ENCODE measurements around the gene RPS6KA4. TPM values are rescaled to one million over a fixed set of nuclear protein-coding genes. Genes with fewer than 3 reads are reported as not detected.
"Not testable (repeated sequence)": the region's sequence is repeated elsewhere in the genome, so short reads cannot be mapped to it uniquely, and the experiment has no call there.

RPS6KA4 gene
- total RNA-seq = 30.8 and 31.9 TPM in 2 replicates

DNA sequence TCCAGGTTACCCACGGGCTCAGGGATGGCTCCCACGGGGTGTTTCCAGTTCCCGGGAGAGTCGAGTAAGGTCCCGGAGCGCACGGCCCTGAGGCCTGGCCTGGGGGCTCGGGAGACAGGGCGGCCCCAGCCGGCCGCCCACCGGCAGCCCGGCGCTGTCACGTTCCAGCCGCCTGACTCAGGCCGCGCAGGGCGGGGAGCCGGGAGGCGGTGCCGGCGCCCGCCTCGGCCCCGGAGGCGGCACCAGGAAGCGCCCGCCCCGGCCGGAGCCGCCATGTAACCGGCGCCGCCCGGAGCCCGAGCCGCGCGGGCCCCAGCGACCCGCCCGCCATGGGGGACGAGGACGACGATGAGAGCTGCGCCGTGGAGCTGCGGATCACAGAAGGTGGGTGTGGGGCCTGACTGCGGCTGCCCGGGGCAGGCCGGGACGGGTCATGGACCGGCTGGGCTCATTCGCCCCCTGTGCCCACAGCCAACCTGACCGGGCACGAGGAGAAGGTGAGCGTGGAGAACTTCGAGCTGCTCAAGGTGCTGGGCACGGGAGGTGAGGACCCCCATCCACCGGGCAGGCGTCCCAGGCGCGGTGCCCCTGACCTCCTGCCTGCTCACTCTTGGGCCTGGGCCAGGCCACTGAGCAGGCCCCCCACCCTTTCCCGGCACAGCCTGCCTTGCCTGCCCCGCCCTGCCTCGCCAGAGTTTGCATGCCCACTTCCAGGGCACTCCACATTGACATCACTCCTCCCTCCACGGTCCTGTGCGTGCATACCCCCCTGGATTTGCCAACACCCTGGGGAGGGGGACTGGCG lies at the start of gene RPS6KA4:
Gene RPS6KA4, plus strand, starts transcription at position 256 of the 805 bp plus-strand sequence. Its CDS starts 74 bp downstream, at position 330.
- intact Hi-C loops (cut with micrococcal nuclease) = loop anchor here (1.0 to 5.0 kb wide), 4 partner anchors 17 to 653 kb away; partner anchors contain the start of genes ARL2 and PRDX5

DNA sequence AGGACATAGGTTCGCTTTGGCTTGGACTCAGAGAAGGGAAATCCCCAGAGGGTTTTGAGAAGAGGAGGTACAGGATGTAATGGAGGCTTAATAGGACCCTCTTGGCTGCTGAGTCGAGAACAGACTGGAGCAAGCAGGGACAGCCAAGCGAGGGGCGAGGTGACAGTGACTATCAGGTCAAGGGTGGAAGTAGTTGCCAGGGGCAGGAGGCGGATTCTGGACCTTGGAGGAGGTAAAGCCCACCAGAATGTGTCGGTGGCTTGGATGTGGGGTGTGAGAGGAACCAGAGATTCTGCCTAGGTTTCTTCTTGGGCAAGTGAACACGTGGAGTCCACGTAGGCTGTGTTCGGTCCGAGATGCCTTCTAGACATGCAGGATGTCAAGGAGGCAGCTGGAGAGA lies 46.0 kb upstream of the RPS6KA4 start:
- intact Hi-C loops (cut with micrococcal nuclease) = no loop called here

DNA sequence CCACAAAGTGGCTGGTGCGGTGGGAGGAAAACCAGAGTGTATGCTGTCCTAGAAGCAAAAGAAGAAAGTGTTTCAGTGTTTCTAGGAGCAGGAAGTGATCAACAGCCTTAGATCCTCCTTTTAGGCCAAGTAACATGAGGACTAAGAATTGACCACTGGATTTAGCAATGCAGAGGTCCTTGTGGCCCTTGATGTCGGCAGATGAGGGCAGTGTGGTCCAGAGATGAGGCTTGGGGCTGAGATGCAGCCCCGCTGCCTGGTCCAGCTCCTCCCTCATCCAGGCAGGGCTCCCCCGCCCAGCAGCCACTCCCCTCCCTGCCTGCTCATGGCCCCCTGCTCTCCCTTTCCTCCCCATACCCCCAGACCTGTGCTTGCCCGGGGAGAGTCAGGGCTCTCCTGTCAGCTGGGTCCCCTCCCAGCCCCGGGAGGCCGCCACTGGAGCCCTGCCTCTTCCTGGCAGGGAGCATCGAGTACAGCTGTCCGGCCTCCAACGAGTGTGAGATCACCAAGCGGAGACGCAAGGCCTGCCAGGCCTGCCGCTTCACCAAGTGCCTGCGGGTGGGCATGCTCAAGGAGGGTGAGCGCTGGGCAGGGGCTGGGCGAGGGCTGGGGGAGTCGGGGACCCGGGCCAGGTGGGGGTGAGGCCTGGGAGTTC lies 45.3 kb upstream of the RPS6KA4 start:
- intact Hi-C loops (cut with micrococcal nuclease) = no loop called here

DNA sequence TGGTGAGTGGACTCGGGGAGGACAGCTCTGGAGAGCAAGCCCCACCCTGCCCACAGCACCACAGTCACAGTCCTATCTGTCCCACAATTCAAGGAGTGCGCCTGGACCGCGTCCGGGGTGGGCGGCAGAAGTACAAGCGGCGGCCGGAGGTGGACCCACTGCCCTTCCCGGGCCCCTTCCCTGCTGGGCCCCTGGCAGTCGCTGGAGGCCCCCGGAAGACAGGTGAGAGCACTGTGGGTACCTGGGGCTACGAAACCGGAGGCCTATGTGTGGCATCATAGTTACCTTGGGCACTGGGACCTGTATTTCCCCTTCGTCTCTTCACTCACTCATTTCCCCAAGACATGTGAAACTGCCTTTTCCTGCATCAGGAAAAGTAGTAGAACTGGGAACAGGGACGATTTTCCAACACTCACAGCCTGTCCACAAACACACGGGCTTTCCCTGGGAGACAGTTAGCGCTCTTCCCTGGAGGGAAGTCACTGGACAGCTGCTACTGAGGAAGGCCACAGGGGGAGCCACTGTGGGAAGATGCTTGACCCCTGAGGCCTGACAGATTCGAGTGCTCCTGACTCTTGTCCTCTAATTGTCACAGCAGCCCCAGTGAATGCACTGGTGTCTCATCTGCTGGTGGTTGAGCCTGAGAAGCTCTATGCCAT lies 44.7 kb upstream of the RPS6KA4 start:
- intact Hi-C loops (cut with micrococcal nuclease) = no loop called here

DNA sequence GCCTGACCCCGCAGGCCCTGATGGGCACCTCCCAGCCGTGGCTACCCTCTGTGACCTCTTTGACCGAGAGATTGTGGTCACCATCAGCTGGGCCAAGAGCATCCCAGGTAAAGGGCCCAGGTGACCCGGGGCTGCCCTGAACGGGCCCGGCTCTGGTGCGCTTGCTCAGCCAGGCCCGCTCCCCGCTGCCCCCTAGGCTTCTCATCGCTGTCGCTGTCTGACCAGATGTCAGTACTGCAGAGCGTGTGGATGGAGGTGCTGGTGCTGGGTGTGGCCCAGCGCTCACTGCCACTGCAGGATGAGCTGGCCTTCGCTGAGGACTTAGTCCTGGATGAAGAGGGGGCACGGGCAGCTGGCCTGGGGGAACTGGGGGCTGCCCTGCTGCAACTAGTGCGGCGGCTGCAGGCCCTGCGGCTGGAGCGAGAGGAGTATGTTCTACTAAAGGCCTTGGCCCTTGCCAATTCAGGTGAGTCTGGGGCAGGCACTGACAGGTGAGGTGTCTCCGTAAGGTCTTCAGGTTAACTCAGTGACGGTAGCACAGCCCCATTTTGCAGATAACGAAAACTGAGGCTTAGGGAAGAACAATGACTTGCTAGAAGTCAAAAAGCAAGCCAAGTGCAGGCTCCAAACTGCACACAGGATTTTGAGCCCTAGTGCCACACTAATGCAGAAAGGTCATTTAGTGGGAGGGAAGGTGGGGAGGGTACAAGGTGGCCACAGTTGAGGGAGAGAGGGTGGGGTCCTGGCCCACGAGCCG lies 44.0 kb upstream of the RPS6KA4 start:
- intact Hi-C loops (cut with micrococcal nuclease) = loop anchor here (5.0 kb wide), 1 partner anchor 1952 kb away; the partner anchor contains the start of gene RAB1B

DNA sequence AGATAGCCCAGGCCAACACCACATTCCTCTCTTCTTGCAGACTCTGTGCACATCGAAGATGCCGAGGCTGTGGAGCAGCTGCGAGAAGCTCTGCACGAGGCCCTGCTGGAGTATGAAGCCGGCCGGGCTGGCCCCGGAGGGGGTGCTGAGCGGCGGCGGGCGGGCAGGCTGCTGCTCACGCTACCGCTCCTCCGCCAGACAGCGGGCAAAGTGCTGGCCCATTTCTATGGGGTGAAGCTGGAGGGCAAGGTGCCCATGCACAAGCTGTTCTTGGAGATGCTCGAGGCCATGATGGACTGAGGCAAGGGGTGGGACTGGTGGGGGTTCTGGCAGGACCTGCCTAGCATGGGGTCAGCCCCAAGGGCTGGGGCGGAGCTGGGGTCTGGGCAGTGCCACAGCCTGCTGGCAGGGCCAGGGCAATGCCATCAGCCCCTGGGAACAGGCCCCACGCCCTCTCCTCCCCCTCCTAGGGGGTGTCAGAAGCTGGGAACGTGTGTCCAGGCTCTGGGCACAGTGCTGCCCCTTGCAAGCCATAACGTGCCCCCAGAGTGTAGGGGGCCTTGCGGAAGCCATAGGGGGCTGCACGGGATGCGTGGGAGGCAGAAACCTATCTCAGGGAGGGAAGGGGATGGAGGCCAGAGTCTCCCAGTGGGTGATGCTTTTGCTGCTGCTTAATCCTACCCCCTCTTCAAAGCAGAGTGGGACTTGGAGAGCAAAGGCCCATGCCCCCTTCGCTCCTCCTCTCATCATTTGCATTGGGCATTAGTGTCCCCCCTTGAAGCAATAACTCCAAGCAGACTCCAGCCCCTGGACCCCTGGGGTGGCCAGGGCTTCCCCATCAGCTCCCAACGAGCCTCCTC lies 43.1 kb upstream of the RPS6KA4 start:
- intact Hi-C loops (cut with micrococcal nuclease) = loop anchor here (5.0 kb wide), 1 partner anchor 1951 kb away; the partner anchor contains the start of gene RAB1B

DNA sequence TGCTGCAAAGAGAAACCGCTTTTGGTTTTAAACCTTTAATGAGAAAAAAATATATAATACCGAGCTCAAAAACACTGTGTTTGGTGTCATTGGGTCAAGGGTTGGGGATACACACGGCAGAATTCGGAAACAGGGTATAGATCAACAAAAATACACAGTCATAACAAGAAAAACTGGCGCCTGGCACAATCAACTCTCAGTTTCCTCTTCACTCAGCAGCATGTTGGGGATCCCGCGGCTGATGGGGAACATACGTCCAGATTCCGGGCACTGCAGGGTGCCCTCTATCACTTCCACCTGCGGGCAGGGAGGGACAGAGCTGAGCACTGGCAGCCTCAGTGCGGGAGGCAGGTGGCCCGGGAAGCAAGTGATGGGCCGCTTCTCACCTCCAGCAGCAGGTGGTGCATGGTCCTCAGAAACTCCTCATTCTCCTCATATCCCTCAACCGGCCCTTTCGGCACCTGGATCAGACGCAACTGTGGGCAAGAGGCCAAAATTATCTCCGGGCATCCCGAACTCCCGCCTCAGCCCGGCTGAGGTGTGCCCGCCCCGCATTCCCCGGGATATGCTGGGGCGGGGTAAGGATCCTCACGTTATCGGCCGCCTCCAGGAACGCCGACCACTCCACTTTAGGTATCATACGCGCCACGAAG lies 42.2 kb upstream of the RPS6KA4 start:
- intact Hi-C loops (cut with micrococcal nuclease) = loop anchor here (1.0 to 5.0 kb wide), 8 partner anchors 11 to 1951 kb away; partner anchors contain the start of genes ESRRA, GPR137, OTUB1 and RAB1B

DNA sequence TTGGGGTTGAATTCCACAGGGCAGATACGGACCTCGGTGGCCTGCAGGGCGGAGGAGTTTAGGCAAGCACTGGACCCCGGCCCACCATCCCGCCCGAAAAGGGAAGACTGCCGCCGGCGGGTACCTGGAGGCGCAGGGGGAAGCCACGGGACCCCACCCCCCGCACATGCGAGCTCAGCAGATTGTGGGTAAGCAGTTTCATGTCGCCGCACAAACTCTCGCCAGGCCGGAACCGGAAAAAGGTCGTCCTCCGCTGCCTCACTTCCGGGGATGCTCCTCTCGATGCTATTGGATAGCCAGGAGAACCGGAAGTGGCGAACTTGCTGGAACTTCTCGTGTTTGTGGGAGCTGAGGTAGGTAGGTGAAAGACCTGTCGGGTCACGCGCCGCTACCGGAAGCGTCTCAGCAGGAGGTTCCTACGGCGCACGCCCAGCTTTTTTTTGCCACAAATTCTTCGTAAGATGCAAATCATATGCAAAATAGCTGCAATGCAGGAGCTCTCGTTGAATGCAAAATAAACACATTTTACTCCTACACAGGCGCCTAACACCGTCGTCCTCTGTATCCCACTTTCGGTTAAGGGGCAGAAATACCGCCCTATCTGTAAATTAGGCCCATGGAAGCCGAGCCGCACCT lies 41.5 kb upstream of the RPS6KA4 start, which contains the start of gene TRMT112:
Gene TRMT112, minus strand, starts transcription at position 235 of the 636 bp plus-strand sequence. Its CDS starts 33 bp downstream, at position 202.
- intact Hi-C loops (cut with micrococcal nuclease) = loop anchor here (1.0 to 5.0 kb wide), 8 partner anchors 12 to 1950 kb away; partner anchors contain the start of genes ESRRA, GPR137, OTUB1 and RAB1B

DNA sequence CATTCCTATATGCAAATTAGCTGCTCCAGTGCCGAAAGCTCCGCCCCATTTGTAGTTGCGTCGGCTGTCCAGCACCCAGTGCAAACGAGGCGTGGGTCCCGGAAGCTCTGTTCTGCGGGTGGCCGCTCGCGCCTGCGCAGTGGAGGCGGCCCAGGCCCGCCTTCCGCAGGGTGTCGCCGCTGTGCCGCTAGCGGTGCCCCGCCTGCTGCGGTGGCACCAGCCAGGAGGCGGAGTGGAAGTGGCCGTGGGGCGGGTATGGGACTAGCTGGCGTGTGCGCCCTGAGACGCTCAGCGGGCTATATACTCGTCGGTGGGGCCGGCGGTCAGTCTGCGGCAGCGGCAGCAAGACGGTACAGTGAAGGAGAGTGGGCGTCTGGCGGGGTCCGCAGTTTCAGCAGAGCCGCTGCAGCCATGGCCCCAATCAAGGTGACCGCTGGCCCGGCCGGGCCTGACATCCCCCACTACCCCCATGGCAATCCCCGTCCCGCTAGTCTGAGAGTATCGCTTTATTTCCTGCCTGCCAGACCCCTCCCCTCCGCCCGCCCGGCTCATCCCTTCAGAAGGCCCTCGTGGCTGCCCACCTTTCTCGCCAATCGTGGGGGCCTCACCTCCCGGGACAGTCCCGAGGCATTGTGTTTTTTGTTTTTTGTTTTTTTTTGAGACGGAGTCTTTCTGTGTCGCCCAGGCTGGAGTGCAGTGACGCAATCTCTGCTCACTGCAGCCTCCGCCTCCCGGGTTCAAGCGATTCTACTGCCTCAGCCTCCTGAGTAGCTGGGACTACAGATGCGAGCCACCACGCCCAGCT lies 40.8 kb upstream of the RPS6KA4 start, which contains the start of gene PRDX5:
Gene PRDX5, plus strand, starts transcription at position 161 of the 805 bp plus-strand sequence. Its CDS starts 95 bp downstream, at position 256.
- intact Hi-C loops (cut with micrococcal nuclease) = loop anchor here (1.0 to 5.0 kb wide), 12 partner anchors 13 to 1949 kb away; partner anchors contain the start of genes CCDC88B, ESRRA, FKBP2 and GPR137

DNA sequence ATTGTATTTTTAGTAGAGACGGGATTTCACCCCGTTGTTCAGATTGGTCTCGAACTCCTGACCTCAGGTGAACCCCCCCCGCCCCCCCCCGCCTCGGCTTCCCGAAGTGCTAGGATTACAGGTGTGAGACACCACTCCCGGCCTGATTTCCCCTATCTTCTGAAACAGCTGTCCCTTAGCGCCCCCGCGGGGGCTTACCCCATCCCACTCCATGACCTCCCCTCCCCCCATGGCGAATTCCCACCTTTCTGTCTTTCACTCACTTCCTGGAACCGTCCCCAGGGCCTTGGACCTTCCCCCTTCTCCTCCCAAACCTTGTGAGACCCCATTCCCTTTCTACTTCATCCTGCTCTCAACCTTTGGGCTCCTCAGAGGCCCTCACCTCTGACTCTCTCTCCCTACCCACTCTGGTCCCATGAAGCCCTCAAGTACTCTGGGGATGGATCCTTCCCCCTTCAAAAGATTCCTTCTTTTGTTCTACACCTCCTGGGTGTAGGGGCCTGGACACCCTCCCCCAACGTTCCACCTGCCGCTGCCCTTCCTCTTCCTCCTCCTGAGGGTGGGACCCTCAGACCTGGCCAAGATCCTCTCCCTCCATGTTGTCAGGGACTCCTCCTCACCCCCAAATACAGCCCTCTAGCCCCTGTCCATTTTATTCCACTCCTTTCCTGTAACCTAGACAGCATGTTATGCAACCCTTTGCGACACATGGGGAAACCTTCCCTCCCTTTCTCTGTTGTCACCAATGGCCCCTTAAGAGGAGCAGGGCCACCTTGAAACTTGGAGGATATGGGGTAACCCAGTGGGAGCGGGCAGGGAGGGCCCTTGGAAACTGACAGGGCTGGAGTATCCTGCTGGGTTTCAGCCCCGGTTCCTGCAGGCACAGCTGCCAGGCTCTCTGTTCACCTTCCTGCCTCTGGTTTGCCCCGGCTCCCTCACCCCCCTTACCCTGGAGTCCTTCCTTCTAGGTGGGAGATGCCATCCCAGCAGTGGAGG lies 39.9 kb upstream of the RPS6KA4 start:
- intact Hi-C loops (cut with micrococcal nuclease) = loop anchor here (1.0 to 5.0 kb wide), 5 partner anchors 12 to 1948 kb away; partner anchors contain the start of genes CCDC88B, FKBP2, RAB1B and RPS6KA4

DNA sequence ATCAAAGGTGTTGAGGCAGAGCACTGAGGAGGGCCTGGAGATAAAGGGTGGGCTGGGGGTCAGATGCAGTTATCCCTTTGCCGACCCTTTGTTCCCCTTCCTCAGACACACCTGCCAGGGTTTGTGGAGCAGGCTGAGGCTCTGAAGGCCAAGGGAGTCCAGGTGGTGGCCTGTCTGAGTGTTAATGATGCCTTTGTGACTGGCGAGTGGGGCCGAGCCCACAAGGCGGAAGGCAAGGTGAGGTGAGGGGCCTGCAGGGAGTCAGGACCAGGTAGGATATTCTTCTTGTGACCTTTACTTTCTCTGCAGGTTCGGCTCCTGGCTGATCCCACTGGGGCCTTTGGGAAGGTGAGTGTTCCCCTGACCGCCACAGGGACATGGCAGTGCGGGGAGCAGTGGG lies 38.4 kb upstream of the RPS6KA4 start:
- intact Hi-C loops (cut with micrococcal nuclease) = no loop called here

DNA sequence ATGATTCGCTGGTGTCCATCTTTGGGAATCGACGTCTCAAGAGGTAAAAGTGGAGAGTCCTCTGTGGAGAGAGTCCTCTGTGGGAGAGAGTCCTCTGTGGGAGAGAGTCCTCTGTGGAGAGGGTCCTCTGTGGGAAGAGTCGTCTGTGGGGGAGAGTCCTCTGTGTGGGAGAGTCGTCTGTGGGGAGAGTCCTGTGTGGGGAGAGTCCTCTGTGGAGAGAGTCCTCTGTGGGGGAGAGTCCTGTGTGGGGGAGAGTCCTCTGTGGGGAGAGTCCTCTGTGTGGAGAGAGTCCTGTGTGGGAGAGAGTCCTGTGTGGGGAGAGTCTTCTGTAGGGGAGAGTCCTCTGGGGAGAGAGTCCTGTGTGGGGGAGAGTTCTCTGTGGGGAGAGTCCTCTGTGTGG lies 37.9 kb upstream of the RPS6KA4 start:
- intact Hi-C loops (cut with micrococcal nuclease) = no loop called here

DNA sequence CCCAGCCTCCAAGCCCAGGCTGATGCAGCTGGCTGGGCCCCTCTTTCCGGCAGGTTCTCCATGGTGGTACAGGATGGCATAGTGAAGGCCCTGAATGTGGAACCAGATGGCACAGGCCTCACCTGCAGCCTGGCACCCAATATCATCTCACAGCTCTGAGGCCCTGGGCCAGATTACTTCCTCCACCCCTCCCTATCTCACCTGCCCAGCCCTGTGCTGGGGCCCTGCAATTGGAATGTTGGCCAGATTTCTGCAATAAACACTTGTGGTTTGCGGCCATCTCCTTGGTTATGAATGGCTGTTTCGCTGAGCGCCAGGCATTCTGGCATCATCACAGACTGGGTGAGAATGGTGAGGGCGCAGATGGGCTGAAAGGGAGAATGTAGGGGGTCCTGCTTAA lies 37.4 kb upstream of the RPS6KA4 start:
- intact Hi-C loops (cut with micrococcal nuclease) = no loop called here

DNA sequence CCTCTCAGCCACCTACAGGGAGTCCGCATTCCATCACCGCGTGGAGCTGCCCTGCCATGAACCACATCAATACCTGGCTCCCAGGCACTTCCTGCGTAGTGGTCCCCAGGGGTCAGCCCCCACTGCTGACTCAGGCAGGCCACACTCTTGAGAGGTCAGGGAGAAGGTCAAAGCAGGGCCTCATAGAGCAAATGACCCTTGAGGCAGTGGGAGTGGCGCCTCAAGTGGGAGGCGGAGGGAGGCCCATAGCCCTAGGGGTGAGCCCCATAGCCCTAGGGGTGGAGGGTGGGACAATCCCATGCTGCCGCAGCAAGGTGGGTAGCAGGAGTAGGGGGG lies 36.1 kb upstream of the RPS6KA4 start:
- intact Hi-C loops (cut with micrococcal nuclease) = no loop called here

DNA sequence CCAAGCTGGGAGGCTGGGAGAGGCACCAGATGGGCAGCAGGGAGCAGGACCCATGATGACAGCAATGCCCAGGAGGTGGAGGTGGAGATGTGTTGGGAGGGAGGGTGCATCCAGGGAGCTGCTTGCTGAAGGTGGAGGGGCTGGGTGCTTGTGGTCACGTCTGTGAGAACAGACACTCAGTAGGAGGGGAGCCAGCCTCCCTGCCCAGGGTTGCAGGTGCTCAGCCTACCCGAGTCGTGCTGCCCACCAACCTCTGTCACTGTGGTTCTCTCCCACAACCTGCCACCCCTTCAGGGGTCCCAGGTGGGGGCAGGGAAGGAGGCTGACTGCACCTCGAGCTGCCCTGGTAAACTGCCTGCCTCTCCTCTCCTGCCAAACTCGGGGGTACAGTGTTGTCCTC lies 35.6 kb upstream of the RPS6KA4 start:
- intact Hi-C loops (cut with micrococcal nuclease) = no loop called here

DNA sequence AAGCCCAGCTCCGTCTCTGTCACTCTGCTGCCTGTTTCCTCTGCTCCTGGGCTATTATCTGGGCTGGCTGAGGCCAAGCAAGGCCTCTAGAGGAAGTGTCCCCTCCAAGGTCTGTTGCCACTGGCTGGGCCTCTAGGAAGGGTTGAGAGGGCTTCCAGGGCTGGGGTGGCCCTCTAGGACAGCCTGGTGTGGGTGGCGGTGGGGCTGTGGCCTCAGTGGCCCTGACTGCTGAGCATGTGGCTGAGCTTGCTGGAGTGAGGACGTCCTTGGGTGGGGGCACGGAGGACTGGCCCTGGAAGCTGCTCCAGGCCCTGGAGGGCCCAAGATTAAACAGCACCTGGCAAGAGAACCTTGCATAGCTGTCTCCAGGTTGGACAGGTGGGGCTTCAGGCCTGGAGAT lies 35.0 kb upstream of the RPS6KA4 start:
- intact Hi-C loops (cut with micrococcal nuclease) = not testable (repeated sequence)
